Epithelial cell of umbilical artery (primary cell): ENCODE data around the gene KCNK1. TPM values are rescaled to one million over a fixed set of nuclear protein-coding genes. Genes with fewer than 3 reads are reported as not detected.

ENCODE experiments used
- total RNA-seq: library from RNA; depleted of rRNA; stranded (reverse); fragments of >200 nt; gene quantifications from 2 replicates; pipeline ENCODE4 v1.2.3, GENCODE V29; 2014

The KCNK1 gene
- 5.2 and 7.5 TPM in 2 replicates for total RNA-seq

GRCh38 chr1:233613252-233614172, at the start of gene KCNK1:
KCNK1 (plus strand) TSS chr1:233614106; CDS start chr1:233614172, 66 bp downstream.

